ENCODE measurements around the gene DCBLD1. TPM values are rescaled to one million over a fixed set of nuclear protein-coding genes. Genes with fewer than 3 reads are reported as not detected.

DCBLD1 gene
- total RNA-seq, 1 donor from 2014 or later: 14.2 TPM

DNA sequence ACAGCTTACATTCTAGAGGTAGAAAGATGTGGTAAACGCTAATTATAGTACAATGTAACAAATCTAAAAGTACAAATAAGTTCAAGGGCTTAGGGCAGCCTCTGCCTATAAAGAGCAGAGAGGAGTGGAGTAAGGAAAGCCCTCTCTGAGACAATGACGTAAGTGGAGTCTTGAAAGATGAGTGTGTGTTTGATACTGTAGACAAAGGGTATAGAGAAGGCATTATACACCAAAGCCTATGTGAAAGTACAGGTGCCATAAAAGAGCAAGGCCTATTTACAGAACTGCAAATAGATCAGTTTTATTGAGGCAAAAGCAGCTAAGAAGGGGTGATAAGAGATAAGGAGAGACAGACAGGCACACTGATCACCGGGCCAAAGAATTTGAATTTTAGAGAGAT, 108.9 kb downstream of the DCBLD1 start:
- no peaks in the 10 kb centered on the region for H3K4me1 ChIP-seq
- no peaks in the 10 kb centered on the region for H3K9me3 ChIP-seq
- no peak for DNase-seq (ENCODE audit: extremely low spot score in 2 of 2)
- TF ChIP-seq POLR2A (IDR thresholded peaks at IDR 0.05) (no peak), POLR2AphosphoS5 (IDR thresholded peaks at IDR 0.05; ENCODE audit: insufficient read depth in 1 of 2, low read depth in 1 of 2) (no peak)
- TF ChIP-seq, protein P1, sequence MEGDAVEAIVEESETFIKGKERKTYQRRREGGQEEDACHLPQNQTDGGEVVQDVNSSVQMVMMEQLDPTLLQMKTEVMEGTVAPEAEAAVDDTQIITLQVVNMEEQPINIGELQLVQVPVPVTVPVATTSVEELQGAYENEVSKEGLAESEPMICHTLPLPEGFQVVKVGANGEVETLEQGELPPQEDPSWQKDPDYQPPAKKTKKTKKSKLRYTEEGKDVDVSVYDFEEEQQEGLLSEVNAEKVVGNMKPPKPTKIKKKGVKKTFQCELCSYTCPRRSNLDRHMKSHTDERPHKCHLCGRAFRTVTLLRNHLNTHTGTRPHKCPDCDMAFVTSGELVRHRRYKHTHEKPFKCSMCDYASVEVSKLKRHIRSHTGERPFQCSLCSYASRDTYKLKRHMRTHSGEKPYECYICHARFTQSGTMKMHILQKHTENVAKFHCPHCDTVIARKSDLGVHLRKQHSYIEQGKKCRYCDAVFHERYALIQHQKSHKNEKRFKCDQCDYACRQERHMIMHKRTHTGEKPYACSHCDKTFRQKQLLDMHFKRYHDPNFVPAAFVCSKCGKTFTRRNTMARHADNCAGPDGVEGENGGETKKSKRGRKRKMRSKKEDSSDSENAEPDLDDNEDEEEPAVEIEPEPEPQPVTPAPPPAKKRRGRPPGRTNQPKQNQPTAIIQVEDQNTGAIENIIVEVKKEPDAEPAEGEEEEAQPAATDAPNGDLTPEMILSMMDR (IDR thresholded peaks at IDR 0.05): no peak
- intact Hi-C loops (cut with DNase I): no loop called here
- H3K36me3 ChIP-seq: no peaks in the 10 kb centered on the region
- H3K4me3 ChIP-seq: no peak overlapping the region
- no peak overlapping the region for H3K27ac ChIP-seq
- no peaks in the 10 kb centered on the region for H3K27me3 ChIP-seq

DNA sequence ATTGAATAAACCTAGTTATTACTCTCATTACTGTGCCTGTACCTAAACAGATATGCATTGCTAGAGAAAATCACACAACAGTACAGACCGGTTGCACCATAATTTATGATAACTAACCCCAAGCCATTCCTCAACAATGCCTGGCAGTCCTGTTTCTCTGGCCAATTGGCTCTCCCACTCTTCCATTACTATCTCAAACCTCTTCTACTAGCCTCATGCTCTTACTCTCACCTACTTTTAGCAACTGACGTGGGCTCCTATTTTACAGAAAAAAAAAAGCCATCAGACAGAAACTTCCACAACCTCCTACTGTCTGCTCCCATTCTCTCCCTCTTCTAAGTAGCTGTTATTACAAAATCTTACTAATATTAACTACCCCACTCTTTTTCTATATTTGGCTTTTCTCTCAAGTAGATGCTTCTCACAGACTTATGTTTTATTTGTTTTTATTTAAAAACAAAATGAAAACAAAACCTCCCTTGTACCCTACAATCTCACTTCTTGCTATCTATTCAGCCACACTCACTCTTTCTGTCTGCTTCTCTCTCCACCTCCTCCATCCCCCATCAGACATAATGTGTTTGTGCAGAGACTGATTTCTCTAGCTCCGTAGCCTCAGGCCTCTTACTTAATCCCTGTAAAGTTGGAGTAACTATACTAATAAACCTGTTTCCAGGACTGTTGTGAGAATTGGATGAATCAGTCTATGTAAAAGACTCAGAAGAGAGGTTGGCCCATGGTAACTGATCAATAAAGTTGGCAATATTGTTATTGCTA, 110.7 kb downstream of the DCBLD1 start:
- no peak for DNase-seq (ENCODE audit: extremely low spot score in 2 of 2)
- H3K27ac ChIP-seq: no peak overlapping the region
- H3K27me3 ChIP-seq: no peaks in the 10 kb centered on the region
- TF ChIP-seq, protein P1 (IDR thresholded peaks at IDR 0.05): no peak
- TF ChIP-seq POLR2A (IDR thresholded peaks at IDR 0.05) (no peak), POLR2AphosphoS5 (IDR thresholded peaks at IDR 0.05; ENCODE audit: insufficient read depth in 1 of 2, low read depth in 1 of 2) (no peak)
- intact Hi-C loops (cut with DNase I): no loop called here
- H3K36me3 ChIP-seq: peaks cover 0 to 8% of the 10 kb centered on the region in 2 donors
- H3K9me3 ChIP-seq: no peaks in the 10 kb centered on the region
- no peak overlapping the region for H3K4me3 ChIP-seq
- no peaks in the 10 kb centered on the region for H3K4me1 ChIP-seq

- TF ChIP-seq, protein P1 (IDR thresholded peaks at IDR 0.05): no peak
- TF ChIP-seq POLR2A (IDR thresholded peaks at IDR 0.05): no peak
- TF ChIP-seq POLR2AphosphoS5 (IDR thresholded peaks at IDR 0.05; ENCODE audit: insufficient read depth in 1 of 2, low read depth in 1 of 2): no peak
- no peak for DNase-seq (ENCODE audit: extremely low spot score in 2 of 2)
- no peaks in the 10 kb centered on the region for H3K27me3 ChIP-seq
- H3K4me3 ChIP-seq: no peak overlapping the region
- no peak overlapping the region for H3K27ac ChIP-seq
- no peaks in the 10 kb centered on the region for H3K9me3 ChIP-seq
- intact Hi-C loops (cut with DNase I): no loop called here
- peaks cover 0 to 8% of the 10 kb centered on the region in 2 donors for H3K36me3 ChIP-seq
- H3K4me1 ChIP-seq: peaks cover 11% of the 10 kb centered on the region
These were observed 112.8 kb downstream of the DCBLD1 start for GRCh38 chr6:117595099-117595923.

DNA sequence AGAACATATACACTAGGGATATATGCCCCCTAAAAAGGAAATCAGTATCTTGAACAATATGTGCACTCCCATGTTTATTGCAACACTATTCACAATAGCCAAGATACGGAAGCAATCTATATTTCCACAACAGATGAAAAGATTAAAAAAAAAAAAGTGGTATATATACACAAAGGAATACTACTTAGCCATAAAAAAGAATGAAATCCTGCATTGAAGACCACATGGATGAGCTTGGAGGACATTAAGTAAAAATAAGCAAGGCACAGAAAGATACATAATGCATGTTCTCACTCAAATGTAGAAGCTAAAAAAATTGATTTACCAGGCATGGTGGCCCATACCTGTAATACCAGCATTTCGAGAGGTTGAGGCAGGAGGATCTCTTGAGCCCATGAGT, 115.3 kb downstream of the DCBLD1 start:
- DNase-seq (ENCODE audit: extremely low spot score in 2 of 2): no peak
- no peak overlapping the region for H3K4me3 ChIP-seq
- TF ChIP-seq POLR2AphosphoS5 (IDR thresholded peaks at IDR 0.05; ENCODE audit: insufficient read depth in 1 of 2, low read depth in 1 of 2) (no peak), POLR2A (IDR thresholded peaks at IDR 0.05) (no peak)
- H3K9me3 ChIP-seq: no peaks in the 10 kb centered on the region
- peaks cover 21% of the 10 kb centered on the region for H3K4me1 ChIP-seq
- H3K27ac ChIP-seq: no peak overlapping the region
- H3K36me3 ChIP-seq: peaks cover 0 to 8% of the 10 kb centered on the region in 2 donors
- H3K27me3 ChIP-seq: no peaks in the 10 kb centered on the region
- intact Hi-C loops (cut with DNase I): no loop called here

Small RNAs within 50 kb of the gene (small RNA-seq; reads per million reads assigned to genes)
- gene RNU6-253P: not detected

Other genes with a start within 250 kb of the DCBLD1 start
- not detected for gene VGLL2, start 217.1 kb upstream of the DCBLD1 start, total RNA-seq
- not detected for gene ROS1, start 56.7 kb upstream of the DCBLD1 start, total RNA-seq
- gene GOPC, start 119.8 kb downstream of the DCBLD1 start, total RNA-seq: 19.9 TPM
- 17.7 TPM for gene NUS1, start 192.8 kb downstream of the DCBLD1 start, total RNA-seq